ENCODE results near the gene SUGCT. TPM values are rescaled to one million over a fixed set of nuclear protein-coding genes. Genes with fewer than 3 reads are reported as not detected.

The SUGCT gene
- total and polyA plus RNA-seq, 9 of the 15 experiments (the other 6 are each of a cell fraction or from before 2014, with no cell fraction given): 0.58 to 2.5 (median 1.4) TPM

- TF ChIP-seq ZNF318 (IDR thresholded peaks at IDR 0.05; ENCODE audit: borderline replicate concordance in 1 of 2, low read depth in 1 of 2): no peak
- TF ChIP-seq PHF20 (IDR thresholded peaks at IDR 0.05; ENCODE audit: partially characterized antibody): no peak
- no peak for TF ChIP-seq PTRF (tag; IDR thresholded peaks at IDR 0.05)
- TF ChIP-seq RBM39 (optimal IDR thresholded peaks at IDR 0.05; ENCODE audit: low read depth, low read length): no peak
- no peak for TF ChIP-seq ZEB2 (IDR thresholded peaks at IDR 0.05)
- no peak for TF ChIP-seq PML (IDR thresholded peaks at IDR 0.05; ENCODE audit: low read length)
- TF ChIP-seq NR2C1 (IDR thresholded peaks at IDR 0.05): no peak
- TF ChIP-seq NR2C1 (tag; IDR thresholded peaks at IDR 0.05): no peak
- TF ChIP-seq STAT6 (CRISPR knock-in tag; IDR thresholded peaks at IDR 0.05): no peak
- TF ChIP-seq TFE3 (CRISPR knock-in tag; IDR thresholded peaks at IDR 0.05): no peak
- TF ChIP-seq ESRRA (IDR thresholded peaks at IDR 0.05; ENCODE audit: borderline replicate concordance, low read depth): no peak
- TF ChIP-seq ZNF408 (CRISPR knock-in tag; IDR thresholded peaks at IDR 0.05; ENCODE audit: low read depth): no peak
These were observed 628.8 kb downstream of the SUGCT start (continued) for GRCh38 chr7:40763319-40764287.

Measured in K562 (cell line).